Measurements from ENCODE around the gene CSRNP3.

- no peak for TF ChIP-seq EZH2 (IDR thresholded peaks at IDR 0.05; ENCODE audit: borderline replicate concordance, insufficient read depth, low read depth, low read length, poor library complexity, severe bottlenecking)
- TF ChIP-seq CTCF (IDR thresholded peaks at IDR 0.05) = no peak
Measured at GRCh38 chr2:165699946-165700345, 230.4 kb downstream of the CSRNP3 start.
